GM12864 (cell line): Measurements from ENCODE around the gene ALKBH5.

Experiments used
- DNase-seq: peaks from one replicate; pipeline ENCODE4 v3.0.0-alpha.2; 2011; ENCODE audit warnings: low read depth
- H3K4me3 ChIP-seq: 2 replicates; pipeline ENCODE4 v1.5.1; 2011; ENCODE audit warnings: mild to moderate bottlenecking, low read depth, low read length, control low read depth
- TF ChIP-seq, protein P1 (sequence below): IDR thresholded peaks from 2 replicates; pipeline ENCODE4 v1.5.1; 2011; ENCODE audit warnings: low read depth, mild to moderate bottlenecking, moderate library complexity, low read length, control low read depth, inconsistent platforms; ENCODE audit errors: missing control alignments

ALKBH5 gene

DNA sequence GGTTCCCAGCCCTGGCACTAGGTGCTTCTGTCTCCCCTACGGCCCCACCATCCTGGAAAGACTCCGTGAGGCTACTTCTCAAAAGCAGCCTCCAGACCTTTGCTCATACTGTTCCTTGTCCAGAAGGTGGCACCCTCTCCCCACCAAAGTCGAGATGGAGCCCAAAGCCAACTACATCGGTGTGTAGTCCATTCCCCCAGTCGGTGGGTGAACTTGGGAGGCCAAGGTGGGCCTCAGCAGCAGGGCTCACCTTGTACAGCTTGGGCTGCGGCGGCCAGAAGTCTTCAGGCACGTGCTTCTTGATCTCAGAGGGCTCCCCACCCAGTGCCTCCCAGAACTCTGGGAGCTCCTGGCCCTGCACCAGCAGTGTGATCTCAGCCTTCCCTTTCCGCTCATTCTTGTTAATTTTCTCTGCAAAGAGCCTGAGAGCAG, 64.7 kb downstream of the ALKBH5 start:
- peak; percentile 26 for DNase-seq
- H3K4me3 ChIP-seq = no peak overlapping the region
- TF ChIP-seq, protein P1, sequence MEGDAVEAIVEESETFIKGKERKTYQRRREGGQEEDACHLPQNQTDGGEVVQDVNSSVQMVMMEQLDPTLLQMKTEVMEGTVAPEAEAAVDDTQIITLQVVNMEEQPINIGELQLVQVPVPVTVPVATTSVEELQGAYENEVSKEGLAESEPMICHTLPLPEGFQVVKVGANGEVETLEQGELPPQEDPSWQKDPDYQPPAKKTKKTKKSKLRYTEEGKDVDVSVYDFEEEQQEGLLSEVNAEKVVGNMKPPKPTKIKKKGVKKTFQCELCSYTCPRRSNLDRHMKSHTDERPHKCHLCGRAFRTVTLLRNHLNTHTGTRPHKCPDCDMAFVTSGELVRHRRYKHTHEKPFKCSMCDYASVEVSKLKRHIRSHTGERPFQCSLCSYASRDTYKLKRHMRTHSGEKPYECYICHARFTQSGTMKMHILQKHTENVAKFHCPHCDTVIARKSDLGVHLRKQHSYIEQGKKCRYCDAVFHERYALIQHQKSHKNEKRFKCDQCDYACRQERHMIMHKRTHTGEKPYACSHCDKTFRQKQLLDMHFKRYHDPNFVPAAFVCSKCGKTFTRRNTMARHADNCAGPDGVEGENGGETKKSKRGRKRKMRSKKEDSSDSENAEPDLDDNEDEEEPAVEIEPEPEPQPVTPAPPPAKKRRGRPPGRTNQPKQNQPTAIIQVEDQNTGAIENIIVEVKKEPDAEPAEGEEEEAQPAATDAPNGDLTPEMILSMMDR = peak; percentile 75

DNA sequence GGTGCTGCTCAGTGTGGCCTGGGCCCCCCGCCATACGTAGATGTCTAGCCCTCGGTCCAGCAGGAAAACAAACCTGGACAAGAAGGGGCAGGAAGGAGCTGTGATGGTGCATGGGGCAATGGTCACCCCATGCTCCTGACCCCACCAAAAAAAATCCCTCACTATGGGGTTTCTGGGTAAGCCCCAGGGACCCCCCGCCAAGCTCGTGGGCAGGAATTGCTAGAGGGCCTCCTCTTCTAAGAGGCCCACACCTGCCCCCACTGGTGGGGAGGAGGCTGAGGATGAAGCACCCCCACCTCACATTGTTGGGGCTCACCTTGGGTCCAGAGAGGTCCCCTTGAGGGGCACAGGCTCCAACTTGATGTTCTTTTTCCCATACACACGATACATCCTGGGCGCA, 65.2 kb downstream of the ALKBH5 start:
- no peak for DNase-seq
- TF ChIP-seq, protein P1 = no peak
- no peak overlapping the region for H3K4me3 ChIP-seq

DNA sequence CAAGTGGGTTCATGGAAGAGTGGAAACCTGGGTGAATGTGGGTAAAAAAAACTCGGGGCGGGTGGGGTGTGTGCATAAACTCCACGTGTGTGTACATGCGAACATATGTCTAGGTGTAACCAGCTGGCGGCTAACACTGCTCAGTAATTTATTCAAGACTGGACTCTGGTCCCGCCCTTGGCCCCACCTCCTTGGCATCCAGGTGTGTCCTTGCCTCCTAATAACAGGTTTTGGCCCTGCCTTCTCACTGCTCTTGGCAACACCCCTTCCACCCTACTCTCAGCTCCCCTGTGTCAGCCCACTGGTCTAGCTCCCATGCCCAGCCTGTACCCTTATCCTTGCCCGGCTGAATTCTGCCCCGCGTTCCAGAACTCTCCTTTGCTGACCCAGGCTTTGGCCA, 66.6 kb downstream of the ALKBH5 start:
- no peak overlapping the region for H3K4me3 ChIP-seq
- TF ChIP-seq, protein P1 = no peak
- no peak for DNase-seq

DNA sequence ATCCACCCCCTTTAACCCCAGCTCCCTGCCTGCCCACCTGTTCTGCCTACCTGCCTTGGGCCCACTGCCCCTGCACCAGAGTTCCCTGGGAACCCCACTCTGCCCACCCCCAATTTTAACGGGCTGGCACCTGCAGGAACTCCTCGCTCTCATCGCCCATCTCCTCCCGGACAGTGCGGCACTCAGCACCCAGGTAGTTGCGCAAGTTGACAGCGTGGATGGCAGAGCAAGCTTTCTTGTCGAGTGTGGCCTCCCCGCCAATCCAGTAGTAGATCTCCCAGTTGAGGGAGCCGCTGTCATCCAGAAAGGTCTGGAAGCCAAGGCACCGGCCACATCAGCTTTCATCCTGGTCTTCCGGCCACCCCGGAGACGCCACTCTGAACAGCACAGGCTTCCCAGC, 67.1 kb downstream of the ALKBH5 start:
- TF ChIP-seq, protein P1 = no peak
- DNase-seq = no peak
- no peak overlapping the region for H3K4me3 ChIP-seq

DNA sequence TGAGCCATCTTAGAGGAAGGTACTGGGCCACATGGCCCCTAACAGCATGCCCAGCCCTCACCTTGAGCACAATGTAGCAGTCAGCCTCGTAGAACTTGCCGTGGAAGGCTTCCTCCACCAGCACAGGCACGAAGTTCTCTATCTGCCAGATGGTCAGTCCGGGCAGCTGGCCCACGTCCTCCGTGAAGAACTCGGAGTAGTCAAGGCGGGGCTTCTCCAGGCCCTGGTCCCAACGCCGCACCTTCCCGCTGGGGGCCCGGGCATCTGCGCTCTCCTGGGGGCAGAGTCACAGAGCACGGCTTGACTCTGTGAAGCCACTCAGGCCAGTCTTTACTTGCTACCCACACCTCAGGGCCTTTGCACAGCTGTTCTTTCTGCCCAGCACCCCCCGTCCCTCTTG, 67.6 kb downstream of the ALKBH5 start:
- no peak overlapping the region for H3K4me3 ChIP-seq
- no peak for DNase-seq
- TF ChIP-seq, protein P1 = no peak

DNA sequence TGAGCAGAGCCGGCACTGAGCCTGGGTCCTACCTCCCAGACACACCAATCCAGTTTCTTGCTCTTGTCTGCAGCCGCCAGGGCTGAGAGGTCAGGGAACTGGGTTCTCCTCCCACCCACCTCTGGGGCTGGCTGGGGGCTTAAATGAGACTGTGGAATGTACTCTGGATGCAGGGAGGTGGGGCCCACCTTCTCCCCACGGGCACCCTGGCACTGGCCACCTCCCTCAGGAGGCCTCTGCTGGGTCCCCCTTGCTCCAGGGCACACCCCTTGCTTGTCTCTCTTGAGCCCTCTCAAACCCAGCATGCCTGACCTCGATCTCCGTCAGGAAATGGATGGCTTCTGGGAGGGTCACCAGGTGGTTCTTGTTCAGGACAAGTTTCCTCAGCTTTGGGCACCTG, 68.5 kb downstream of the ALKBH5 start:
- H3K4me3 ChIP-seq = no peak overlapping the region
- DNase-seq = no peak
- TF ChIP-seq, protein P1 = no peak

DNA sequence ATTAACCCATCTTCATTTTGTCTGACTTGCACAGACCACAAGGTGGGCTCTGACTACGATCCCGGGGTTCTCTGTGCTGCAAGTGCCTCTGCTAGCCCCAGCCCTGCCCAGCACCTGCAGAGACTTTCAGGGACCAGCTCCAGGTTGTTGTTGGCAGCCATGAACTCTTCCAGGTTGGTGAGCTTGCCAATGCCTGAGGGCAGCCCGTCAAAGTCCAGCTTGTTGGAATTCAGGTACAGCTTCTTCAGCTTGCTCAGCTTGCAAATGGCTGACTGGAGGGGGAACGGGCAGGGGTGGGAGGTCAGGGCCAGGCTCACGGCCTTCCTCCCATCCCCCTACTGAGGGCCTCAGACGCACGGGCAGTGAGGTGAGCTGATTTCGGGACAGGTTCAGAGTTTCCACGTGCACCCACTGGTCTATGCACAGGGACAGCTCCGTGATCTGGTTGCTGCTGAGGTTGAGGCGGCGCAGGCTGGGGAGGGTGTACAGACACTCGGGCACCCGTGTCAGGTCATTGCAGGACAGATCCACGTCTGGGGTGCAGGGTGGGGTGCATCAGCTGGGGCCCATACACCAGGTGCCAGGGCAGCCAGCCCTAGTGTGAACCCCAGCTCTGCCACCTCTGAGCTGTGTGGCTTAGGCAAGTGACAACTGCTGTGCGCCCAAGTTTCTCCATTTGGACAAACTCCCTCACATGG, 69.7 kb downstream of the ALKBH5 start:
- H3K4me3 ChIP-seq = no peak overlapping the region
- no peak for DNase-seq
- TF ChIP-seq, protein P1 = no peak
